ENCODE results near the gene SLC25A41. TPM values are rescaled to one million over a fixed set of nuclear protein-coding genes. Genes with fewer than 3 reads are reported as not detected.

Gene SLC25A41
- total RNA-seq, 1 donor from 2014 or later, result 1.6 TPM

DNA sequence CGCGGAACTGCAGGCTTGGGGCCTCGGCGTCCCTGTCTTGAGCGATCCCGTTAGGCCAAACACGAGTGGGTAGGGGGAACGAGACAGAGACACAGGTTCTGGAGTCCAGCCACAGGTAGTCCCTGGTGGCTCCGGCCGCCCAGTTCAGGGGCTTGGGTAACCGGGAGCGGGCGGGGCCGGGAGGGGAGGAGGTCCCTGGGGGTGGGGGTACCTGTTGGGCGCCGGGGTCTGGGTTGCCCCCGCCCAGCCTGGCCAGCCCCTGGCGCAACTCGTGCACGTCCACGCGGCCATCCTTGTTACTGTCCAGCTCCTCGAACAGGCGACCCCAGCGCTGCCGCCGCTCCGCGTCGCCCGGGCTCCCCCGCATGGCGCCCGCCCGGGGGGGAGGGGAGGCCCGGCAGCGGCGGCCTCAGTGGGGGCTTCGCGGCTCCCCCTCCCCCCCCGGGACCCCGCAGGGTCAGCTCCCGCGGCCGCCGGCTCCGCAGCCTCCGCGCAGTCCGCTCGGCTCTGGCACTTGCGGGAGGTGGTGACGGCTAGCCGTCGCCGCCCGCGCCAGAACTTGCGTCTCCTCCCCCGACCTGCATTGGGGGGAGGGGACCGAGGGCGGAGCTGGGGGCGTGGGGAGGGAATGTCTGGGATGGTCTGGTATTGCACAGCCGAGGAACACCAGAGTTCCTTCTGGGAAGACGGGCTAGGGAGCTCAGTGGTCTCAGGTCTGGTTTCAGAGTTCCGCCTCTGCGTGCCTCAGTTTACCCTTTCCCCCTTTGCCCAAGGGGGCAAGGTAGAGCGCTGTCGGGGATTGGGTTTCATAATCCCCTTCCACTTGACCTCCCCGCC is 25.9 kb upstream of the SLC25A41 start, which contains the start of gene SLC25A23:
SLC25A23 (minus strand) TSS at position 531 of the 837 bp plus-strand sequence; CDS start at position 367, 164 bp downstream.
- Mint-ChIP-seq H3K36me3 (ENCODE audit: low read depth) (peaks cover 19% of the 10 kb centered on the region), H3K27me3 (ENCODE audit: low read depth) (peaks cover 29% of the 10 kb centered on the region), H3K4me3 (peak within 1 kb of the TSS; percentile 93), H3K9me3 (peaks cover 4% of the 10 kb centered on the region), H3K4me1 (peaks cover 24% of the 10 kb centered on the region), H3K27ac (ENCODE audit: unreplicated experiment) (peak within 1 kb of the TSS; percentile 4)
- TF ChIP-seq, protein P1, sequence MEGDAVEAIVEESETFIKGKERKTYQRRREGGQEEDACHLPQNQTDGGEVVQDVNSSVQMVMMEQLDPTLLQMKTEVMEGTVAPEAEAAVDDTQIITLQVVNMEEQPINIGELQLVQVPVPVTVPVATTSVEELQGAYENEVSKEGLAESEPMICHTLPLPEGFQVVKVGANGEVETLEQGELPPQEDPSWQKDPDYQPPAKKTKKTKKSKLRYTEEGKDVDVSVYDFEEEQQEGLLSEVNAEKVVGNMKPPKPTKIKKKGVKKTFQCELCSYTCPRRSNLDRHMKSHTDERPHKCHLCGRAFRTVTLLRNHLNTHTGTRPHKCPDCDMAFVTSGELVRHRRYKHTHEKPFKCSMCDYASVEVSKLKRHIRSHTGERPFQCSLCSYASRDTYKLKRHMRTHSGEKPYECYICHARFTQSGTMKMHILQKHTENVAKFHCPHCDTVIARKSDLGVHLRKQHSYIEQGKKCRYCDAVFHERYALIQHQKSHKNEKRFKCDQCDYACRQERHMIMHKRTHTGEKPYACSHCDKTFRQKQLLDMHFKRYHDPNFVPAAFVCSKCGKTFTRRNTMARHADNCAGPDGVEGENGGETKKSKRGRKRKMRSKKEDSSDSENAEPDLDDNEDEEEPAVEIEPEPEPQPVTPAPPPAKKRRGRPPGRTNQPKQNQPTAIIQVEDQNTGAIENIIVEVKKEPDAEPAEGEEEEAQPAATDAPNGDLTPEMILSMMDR (conservative IDR thresholded peaks at IDR 0.05), result no peak
- DNase-seq (ENCODE audit: low read depth, low spot score), result peak; percentile 68

DNA sequence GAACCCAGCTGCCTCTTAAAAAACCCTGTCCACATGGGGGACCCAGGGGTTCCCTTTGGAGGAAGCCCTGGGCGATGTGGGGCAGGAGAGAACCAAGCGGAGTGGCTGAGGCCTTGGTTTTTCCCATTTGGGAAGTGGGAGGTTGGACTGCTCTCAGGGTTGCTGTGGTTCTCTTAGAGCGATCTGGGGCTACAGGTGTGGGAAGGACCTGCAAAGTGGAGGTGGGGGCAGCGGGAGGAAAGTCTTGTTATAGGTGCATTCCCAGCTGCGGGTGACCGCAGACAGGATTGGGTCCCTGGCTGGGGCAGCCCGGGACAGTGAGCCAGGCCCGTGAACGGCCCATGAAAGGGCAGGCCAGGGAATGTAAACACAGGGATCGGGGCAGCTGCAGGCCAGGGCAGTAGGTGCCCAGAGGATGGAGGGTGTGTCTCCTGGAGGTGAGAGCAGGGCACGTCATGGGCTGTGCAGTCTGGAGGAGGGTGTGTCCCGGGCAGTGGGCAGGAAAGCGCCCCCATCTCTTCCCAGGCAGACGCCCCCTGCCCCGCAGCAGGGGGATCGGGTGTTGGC is 25.2 kb upstream of the SLC25A41 start:
- Mint-ChIP-seq H3K27ac (ENCODE audit: unreplicated experiment) (no peak overlapping the region), H3K4me1 (peaks cover 24% of the 10 kb centered on the region), H3K27me3 (ENCODE audit: low read depth) (peaks cover 22% of the 10 kb centered on the region), H3K9me3 (peaks cover 4% of the 10 kb centered on the region), H3K4me3 (peak overlapping the region; percentile 89), H3K36me3 (ENCODE audit: low read depth) (peaks cover 24% of the 10 kb centered on the region)
- TF ChIP-seq, protein P1 (conservative IDR thresholded peaks at IDR 0.05), result no peak
- DNase-seq (ENCODE audit: low read depth, low spot score), result no peak

DNA sequence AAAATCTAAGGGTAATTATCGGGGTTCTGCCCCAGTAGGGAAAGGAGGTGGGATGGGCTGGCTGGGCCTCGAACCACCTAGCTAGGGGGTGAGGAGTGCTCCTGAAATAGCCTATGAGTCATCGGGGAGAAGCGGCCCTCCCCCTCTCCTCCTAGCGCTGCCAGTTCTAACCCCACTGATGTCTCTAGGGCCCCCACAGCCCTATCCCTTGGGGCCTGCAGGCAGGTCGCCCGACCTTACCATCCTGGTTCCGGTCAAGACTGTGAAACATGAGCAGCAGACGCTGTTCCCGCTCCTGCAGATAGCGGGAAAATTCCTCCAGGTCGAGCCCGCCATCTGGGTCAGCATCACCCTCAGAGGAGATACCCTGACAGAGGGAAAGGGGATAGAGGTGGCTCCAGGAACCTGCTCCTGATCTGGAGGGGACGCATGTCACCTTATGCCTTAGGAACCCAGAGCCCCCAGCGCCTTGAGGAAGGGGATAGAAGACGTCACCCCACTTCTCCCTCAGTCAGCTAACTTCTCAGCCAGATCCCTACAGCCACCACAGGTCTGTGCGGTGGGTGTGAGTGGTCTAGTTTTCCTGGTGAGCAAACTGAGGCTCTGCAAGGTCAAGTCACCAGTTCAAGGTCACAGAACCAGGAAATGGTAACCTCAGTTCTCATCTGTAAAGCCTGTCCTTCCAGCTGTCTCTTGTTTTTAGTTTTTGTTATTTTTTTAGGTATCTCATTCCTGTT is 24.6 kb upstream of the SLC25A41 start:
- peaks cover 24% of the 10 kb centered on the region for H3K4me1 Mint-ChIP-seq
- H3K36me3 Mint-ChIP-seq (ENCODE audit: low read depth), result peaks cover 31% of the 10 kb centered on the region
- H3K27me3 Mint-ChIP-seq (ENCODE audit: low read depth), result peaks cover 16% of the 10 kb centered on the region
- no peak overlapping the region for H3K27ac Mint-ChIP-seq (ENCODE audit: unreplicated experiment)
- peak overlapping the region; percentile 89 for H3K4me3 Mint-ChIP-seq
- TF ChIP-seq, protein P1 (conservative IDR thresholded peaks at IDR 0.05), result no peak
- no peak for DNase-seq (ENCODE audit: low read depth, low spot score)
- peaks cover 7% of the 10 kb centered on the region for H3K9me3 Mint-ChIP-seq

DNA sequence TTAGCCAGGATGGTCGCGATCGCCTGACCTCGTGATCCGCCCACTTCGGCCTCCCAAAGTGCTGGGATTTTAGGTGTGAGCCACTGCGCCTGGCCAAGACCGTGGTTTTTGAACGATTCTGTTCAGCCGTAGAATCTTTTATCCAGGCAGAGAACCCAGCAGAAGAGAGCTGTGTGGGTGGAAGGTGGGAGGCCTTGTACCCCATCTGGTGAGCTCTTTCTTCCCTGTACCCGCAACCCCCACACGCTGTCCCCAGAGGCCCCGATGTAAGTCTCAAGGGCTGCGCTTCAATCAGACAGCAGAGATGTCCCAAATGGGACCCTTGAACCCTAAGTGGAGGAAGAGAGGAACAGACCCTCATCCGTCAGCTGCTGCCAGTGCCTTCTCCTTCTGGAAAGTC is 22.4 kb upstream of the SLC25A41 start:
- Mint-ChIP-seq H3K27ac (ENCODE audit: unreplicated experiment) (no peak overlapping the region), H3K4me1 (peaks cover 20% of the 10 kb centered on the region), H3K9me3 (peaks cover 7% of the 10 kb centered on the region), H3K36me3 (ENCODE audit: low read depth) (peaks cover 39% of the 10 kb centered on the region), H3K27me3 (ENCODE audit: low read depth) (peaks cover 3% of the 10 kb centered on the region), H3K4me3 (peak overlapping the region; percentile 41)
- no peak for DNase-seq (ENCODE audit: low read depth, low spot score)
- TF ChIP-seq, protein P1 (conservative IDR thresholded peaks at IDR 0.05), result no peak

DNA sequence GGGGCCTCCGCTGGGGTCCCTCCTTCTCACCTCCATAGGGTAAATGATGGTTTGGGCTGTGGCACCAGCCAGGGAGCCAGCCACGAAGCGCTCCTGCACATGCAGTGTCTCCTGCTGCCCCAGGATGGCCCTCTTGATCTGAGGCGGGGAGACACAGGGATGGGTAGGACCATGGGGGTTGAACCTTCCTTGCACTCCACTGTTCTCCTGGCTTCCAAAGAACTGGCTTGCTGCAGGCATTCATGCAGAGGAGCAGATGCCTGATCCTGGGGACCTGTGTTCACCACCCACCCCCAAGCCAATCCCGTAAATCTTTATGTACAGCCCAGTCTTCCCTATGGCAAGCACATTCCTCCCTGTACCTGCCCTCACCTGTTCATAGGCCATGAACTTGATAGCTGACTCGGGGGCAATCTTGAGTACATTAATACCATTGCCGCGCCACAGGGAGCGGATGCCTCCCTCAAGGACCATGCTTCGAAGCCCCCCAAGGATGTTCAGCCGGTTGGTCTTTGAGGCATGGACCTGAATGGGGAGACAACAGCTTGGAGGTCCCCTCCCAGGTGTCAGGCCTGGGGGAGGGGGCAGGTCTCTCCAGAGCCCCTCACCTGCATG is 20.5 kb upstream of the SLC25A41 start:
- H3K27me3 Mint-ChIP-seq (ENCODE audit: low read depth), result no peaks in the 10 kb centered on the region
- no peak for DNase-seq (ENCODE audit: low read depth, low spot score)

More for the DNA sequence above, 20.5 kb upstream of the SLC25A41 start:
- no peak overlapping the region for H3K27ac Mint-ChIP-seq (ENCODE audit: unreplicated experiment)
- H3K4me3 Mint-ChIP-seq, result no peak overlapping the region
- TF ChIP-seq, protein P1 (conservative IDR thresholded peaks at IDR 0.05), result no peak
- H3K4me1 Mint-ChIP-seq, result peaks cover 10% of the 10 kb centered on the region
- H3K9me3 Mint-ChIP-seq, result peaks cover 7% of the 10 kb centered on the region
- peaks cover 41% of the 10 kb centered on the region for H3K36me3 Mint-ChIP-seq (ENCODE audit: low read depth)
